WI38 (cell line): ENCODE results near the gene ALG14.

Experiments used
- H3K4me3 ChIP-seq: 2 replicates; pipeline ENCODE4 v1.5.1; 2011; ENCODE audit warnings: low read depth, mild to moderate bottlenecking, control low read depth, low read length
- TF ChIP-seq, protein P1 (sequence below): IDR thresholded peaks from 2 replicates; pipeline ENCODE4 v1.5.1; 2012; ENCODE audit warnings: low read depth, mild to moderate bottlenecking, control low read depth, low read length

ALG14 gene

DNA sequence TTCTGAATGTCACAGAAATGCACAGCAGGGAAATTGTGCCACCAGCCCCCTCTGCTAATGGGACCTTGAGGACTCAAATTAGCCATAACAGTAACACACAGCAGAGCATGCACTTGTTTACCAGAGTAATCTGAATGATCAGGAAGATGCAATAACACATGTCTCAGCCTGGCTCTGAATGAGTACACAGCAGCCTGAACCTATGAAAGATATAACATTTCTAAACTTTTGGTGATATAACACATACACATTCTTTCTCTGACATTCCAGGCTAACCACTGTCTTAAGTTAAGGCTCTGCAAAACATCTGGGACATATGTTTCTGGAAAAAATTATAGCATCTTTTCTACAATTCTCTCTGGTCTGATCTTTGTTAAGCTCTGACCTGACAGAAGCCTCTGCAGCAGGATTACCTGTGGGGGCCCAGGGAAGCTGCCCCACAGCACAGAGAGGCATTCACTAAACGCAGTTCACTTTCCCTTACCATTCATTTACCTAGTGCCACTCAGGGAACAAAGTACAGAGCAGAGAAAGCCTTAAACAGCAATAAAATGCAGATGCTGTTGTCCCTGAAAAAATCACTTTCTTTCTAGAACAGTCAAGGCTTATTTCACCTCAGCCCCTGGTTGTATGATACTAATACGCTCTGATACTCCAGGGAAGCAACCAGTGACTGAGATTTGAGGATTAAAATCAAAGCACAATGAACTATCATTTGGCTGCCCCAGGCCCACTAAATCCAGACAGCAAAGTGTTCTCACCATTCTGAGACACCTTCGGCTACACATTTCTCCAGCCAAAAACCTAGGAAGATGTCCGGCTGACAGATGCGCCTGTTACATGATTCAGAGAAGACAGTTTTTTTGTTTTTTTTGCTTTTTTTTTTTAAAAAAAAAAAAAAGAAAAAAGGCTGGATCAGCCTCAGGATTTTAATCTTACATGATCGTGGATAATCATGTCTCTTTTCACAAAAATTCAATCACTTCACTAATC lies 91.9 kb downstream of the ALG14 start:
- TF ChIP-seq, protein P1, sequence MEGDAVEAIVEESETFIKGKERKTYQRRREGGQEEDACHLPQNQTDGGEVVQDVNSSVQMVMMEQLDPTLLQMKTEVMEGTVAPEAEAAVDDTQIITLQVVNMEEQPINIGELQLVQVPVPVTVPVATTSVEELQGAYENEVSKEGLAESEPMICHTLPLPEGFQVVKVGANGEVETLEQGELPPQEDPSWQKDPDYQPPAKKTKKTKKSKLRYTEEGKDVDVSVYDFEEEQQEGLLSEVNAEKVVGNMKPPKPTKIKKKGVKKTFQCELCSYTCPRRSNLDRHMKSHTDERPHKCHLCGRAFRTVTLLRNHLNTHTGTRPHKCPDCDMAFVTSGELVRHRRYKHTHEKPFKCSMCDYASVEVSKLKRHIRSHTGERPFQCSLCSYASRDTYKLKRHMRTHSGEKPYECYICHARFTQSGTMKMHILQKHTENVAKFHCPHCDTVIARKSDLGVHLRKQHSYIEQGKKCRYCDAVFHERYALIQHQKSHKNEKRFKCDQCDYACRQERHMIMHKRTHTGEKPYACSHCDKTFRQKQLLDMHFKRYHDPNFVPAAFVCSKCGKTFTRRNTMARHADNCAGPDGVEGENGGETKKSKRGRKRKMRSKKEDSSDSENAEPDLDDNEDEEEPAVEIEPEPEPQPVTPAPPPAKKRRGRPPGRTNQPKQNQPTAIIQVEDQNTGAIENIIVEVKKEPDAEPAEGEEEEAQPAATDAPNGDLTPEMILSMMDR: no peak
- H3K4me3 ChIP-seq: no peak overlapping the region

DNA sequence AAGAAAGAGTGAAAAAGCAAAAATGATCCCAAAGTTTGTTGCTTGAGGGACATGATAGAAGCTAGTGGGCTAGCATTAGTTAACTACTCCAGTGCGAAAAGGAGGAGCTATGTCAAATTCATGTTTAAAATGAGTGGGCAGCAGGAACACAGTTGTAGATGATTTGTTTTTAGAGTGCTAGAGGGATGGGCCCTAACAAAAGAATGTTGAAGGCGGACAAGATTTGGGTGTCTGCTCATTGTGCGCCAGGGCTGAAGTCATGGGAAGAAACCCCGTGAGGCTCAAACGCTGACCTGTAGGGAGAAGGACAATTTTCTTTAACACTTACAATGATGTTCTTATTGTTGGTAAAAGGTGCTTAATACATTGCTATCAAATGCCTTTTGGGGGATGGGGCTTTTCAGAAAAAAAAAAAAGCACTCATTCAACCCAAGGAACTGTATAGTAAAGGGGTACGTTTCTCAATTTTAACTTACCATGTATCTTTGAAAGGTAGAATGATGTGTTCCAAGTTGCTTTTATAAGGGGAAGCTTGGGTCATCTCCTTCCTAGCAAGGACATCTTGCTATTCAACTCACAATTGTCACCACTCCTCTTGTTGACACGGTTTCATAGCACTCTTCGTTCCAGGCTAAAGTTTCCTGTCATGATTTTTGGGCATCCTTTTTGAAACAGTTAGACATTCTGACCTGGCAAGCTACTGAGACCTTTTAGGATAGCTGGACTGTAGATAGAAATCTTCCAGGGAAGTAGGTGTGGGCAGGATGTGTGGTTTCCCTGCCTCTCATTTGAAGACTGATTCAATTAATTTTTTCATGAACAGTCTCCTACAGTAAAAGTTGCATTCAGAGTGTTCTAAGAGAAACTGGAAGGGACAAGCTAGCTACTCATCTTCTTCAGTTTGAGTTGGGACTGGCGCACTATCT lies 92.8 kb downstream of the ALG14 start:
- TF ChIP-seq, protein P1: no peak
- no peak overlapping the region for H3K4me3 ChIP-seq

DNA sequence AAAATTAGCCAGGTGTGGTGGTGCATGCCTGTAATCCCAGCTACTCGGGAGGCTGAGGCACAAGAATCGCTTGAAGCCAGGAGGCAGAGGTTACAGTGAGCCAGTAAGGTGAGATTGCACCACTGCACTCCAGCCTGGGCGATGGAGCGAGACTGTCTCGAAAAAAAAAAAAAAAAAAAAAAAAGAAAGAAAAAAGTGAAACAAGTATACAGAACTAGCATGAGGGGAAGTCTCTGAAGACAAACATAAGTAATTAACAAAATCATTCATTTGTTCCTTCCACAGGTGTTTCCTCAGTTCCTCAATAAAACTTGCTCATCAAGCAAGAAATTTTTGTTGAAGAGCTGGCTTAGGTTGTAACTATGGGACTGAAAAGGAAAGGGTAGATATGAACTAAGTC lies 93.6 kb downstream of the ALG14 start:
- TF ChIP-seq, protein P1: no peak
- no peak overlapping the region for H3K4me3 ChIP-seq

DNA sequence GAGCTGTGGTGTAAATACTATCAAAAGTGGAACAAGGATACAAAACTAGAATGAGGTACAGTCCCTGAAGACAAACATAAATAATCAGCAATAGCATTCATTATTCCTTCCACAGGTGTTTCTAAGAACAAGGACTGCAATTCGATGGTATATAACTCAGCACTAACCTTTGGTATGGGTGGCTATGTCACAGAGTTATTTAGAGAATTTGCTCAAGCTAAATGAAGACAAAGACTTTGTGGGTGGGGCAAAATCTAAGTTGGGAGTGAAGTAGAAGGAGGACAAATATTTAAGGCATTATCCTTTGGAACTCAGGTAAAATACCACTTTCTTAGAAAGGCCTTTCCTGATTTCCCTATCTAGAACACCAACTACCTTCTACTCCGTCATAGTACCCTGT lies 94.3 kb downstream of the ALG14 start:
- no peak overlapping the region for H3K4me3 ChIP-seq
- TF ChIP-seq, protein P1: no peak

DNA sequence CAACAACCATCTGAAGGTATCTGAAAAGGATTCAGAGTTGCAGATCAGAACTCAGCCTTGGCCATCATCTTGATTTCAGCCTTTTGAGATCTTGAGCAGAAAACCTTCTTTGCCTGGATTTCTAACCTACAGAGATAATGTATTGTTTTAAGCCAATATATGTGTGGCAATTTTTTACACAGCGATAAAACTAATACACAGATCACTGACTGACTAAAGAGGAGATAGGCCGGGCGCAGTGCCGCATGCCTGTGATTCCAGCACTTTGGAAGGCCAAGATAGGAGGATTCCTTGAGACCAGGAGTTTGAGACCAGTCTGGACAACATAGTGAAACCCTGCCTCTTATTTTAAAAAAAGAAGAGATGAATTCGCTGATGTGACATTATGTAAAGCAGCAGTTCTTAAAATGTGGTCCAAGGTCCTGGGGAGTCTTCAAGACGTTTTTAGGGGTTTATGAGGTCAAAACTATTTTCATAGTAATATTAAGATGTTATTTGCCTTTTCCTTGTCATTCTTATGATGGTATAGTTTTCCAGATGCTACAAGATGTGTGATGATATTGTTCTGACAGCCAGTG lies 95.7 kb downstream of the ALG14 start:
- TF ChIP-seq, protein P1: no peak
- no peak overlapping the region for H3K4me3 ChIP-seq

DNA sequence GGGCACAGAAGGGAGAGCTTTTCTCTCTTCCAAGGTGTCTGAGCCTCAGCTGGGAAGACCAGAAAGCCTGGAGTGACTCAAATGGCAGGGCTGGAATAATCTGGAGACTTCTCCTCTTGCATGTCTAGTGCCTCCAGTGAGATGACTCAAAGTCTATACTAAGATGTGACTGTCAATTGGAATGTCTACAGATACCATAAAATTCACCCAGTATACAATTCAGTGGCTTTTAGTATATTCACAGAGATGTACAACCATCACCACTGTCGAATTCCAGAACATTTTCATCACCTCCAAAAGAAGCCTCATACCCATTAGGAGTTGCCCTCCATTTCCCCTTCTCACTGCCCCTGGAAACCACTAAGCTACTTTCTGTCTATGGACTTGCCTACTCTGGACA lies 97.9 kb downstream of the ALG14 start:
- no peak overlapping the region for H3K4me3 ChIP-seq
- TF ChIP-seq, protein P1: no peak
